HG02970 (cell line): Measurements from ENCODE around the gene KLHL3.
"Not testable (repeated sequence)": the region's sequence is repeated elsewhere in the genome, so short reads cannot be mapped to it uniquely, and the experiment has no call there.

Experiments used
- ATAC-seq: cut with Tn5 transposase; IDR thresholded peaks from one replicate; pipeline ENCODE4 v1.9.1; 2021; ENCODE audit warnings: mild to moderate bottlenecking, moderate library complexity, moderate number of reproducible peaks; ENCODE audit not compliant: unreplicated experiment, low FRiP score

KLHL3 gene

GRCh38 chr5:137735555-137736284 is at the start of gene KLHL3:
Gene KLHL3, minus strand, starts transcription at chr5:137736089. Its CDS starts 443 bp downstream, at chr5:137735646.
- no peak for ATAC-seq

GRCh38 chr5:137782984-137783536 is 47.2 kb upstream of the KLHL3 start:
- ATAC-seq: no peak

- ATAC-seq: no peak
Measured at GRCh38 chr5:137782055-137782454, 46.2 kb upstream of the KLHL3 start.

- no peak for ATAC-seq
Measured at GRCh38 chr5:137778772-137779564, 43.1 kb upstream of the KLHL3 start.

- ATAC-seq: not testable (repeated sequence)
Measured at GRCh38 chr5:137767937-137768336, 32.0 kb upstream of the KLHL3 start.

GRCh38 chr5:137761566-137761965 is 25.7 kb upstream of the KLHL3 start:
- ATAC-seq: no peak

- ATAC-seq: no peak
Measured at GRCh38 chr5:137760719-137761516, 25.0 kb upstream of the KLHL3 start.

GRCh38 chr5:137760294-137760693 is 24.4 kb upstream of the KLHL3 start:
- ATAC-seq: no peak

GRCh38 chr5:137758715-137759306 is 22.9 kb upstream of the KLHL3 start:
- ATAC-seq: no peak

GRCh38 chr5:137758121-137758520 is 22.2 kb upstream of the KLHL3 start:
- ATAC-seq: no peak

GRCh38 chr5:137757634-137758033 is 21.7 kb upstream of the KLHL3 start:
- ATAC-seq: no peak

GRCh38 chr5:137754961-137755762 is 19.3 kb upstream of the KLHL3 start:
- no peak for ATAC-seq

- ATAC-seq: peak; percentile 74
Measured at GRCh38 chr5:137754188-137754960, 18.5 kb upstream of the KLHL3 start, which contains the start of gene HNRNPA0. Gene HNRNPA0, minus strand, starts transcription at chr5:137754363. Its CDS starts 297 bp downstream, at chr5:137754066.

GRCh38 chr5:137753691-137754187 is 17.9 kb upstream of the KLHL3 start:
- peak; percentile 4 for ATAC-seq

- no peak for ATAC-seq
Measured at GRCh38 chr5:137752905-137753690, 17.2 kb upstream of the KLHL3 start.

GRCh38 chr5:137751869-137752491 is 16.1 kb upstream of the KLHL3 start:
- ATAC-seq: no peak

GRCh38 chr5:137750436-137750835 is 14.5 kb upstream of the KLHL3 start:
- no peak for ATAC-seq
